Gastroesophageal sphincter (tissue), 4 donors: ENCODE results near the gene HOXA6. TPM values are rescaled to one million over a fixed set of nuclear protein-coding genes. Genes with fewer than 3 reads are reported as not detected.

ENCODE experiments used
- ATAC-seq: fragments of 150-250 bp; one replicate; pipeline ENCODE4 v1.9.1; 2016; ENCODE audit warnings: mild to moderate bottlenecking, moderate library complexity
- H3K27ac ChIP-seq, 4 donors: fragments of 200-600 bp; sonication (generic) in 3 of 4; 1 replicate in 3 of 4; 2 replicates in 1 of 4; pipeline ENCODE4 v1.5.1; 2016 to 2019
- H3K27me3 ChIP-seq: fragments of 200-600 bp; sonication (generic); one replicate; pipeline ENCODE4 v1.5.1; 2019
- H3K36me3 ChIP-seq, 2 donors: fragments of 200-600 bp; sonication (generic); one replicate each; pipeline ENCODE4 v1.5.1; 2019; ENCODE audit warnings: control low read depth in 1 of 2
- H3K4me1 ChIP-seq, 3 donors: fragments of 200-600 bp; sonication (generic); 1 replicate in 2 of 3; 2 replicates in 1 of 3; pipeline ENCODE4 v1.5.1; 2016 to 2019; ENCODE audit warnings: control low read depth in 2 of 3
- H3K4me3 ChIP-seq, 2 donors: fragments of 200-600 bp; sonication (generic); one replicate each; pipeline ENCODE4 v1.5.1; 2019; ENCODE audit warnings: mild to moderate bottlenecking in 1 of 2, moderate library complexity in 1 of 2
- H3K9me3 ChIP-seq, 3 donors: fragments of 200-600 bp; sonication (generic); one replicate each; pipeline ENCODE4 v1.5.1; 2017 to 2019; ENCODE audit warnings: control low read depth in 2 of 3
- EP300 ChIP-seq: sonication (generic); formaldehyde crosslinking; IDR thresholded peaks from one replicate; pipeline ENCODE4 v1.6.1; 2017; ENCODE audit warnings: antibody characterized with exemption, mild to moderate bottlenecking
- POLR2A ChIP-seq, 2 donors: fragments of 450-650 bp; IDR thresholded peaks; one replicate each; pipeline ENCODE4 v1.6.1; 2017; ENCODE audit warnings: antibody characterized with exemption in 2 of 2, mild to moderate bottlenecking in 2 of 2, moderate library complexity in 1 of 2
- POLR2AphosphoS5 ChIP-seq: sonication (generic); formaldehyde crosslinking; IDR thresholded peaks from one replicate; pipeline ENCODE4 v1.6.1; 2017; ENCODE audit warnings: antibody characterized with exemption
- WGBS, 2 donors: methylation state at CpG; one replicate each; pipeline ENCODE4 v1.1.5; 2018; ENCODE audit warnings: low coverage in 1 of 2; 5-methylcytosine and 5-hydroxymethylcytosine counted together
- total RNA-seq, 4 donors: library from RNA; depleted of rRNA; stranded (reverse); fragments of >200 nt; gene quantifications; one replicate each; pipeline ENCODE4 v1.1.0, GENCODE V29; 2016
- TF ChIP-seq, protein P1 (sequence below), 4 experiments: fragments of 200-600 bp in 2 of 4; fragments of 450-650 bp in 2 of 4; sonication (generic) in 1 of 4; IDR thresholded peaks; one replicate each; pipeline ENCODE4 v1.5.1; 2017 to 2019; ENCODE audit warnings: antibody characterized with exemption in 4 of 4, mild to moderate bottlenecking in 2 of 4, moderate library complexity in 2 of 4

HOXA6 gene
- total RNA-seq, 4 donors from 2014 or later, result 0.46 to 12.7 TPM; not detected in 2

DNA sequence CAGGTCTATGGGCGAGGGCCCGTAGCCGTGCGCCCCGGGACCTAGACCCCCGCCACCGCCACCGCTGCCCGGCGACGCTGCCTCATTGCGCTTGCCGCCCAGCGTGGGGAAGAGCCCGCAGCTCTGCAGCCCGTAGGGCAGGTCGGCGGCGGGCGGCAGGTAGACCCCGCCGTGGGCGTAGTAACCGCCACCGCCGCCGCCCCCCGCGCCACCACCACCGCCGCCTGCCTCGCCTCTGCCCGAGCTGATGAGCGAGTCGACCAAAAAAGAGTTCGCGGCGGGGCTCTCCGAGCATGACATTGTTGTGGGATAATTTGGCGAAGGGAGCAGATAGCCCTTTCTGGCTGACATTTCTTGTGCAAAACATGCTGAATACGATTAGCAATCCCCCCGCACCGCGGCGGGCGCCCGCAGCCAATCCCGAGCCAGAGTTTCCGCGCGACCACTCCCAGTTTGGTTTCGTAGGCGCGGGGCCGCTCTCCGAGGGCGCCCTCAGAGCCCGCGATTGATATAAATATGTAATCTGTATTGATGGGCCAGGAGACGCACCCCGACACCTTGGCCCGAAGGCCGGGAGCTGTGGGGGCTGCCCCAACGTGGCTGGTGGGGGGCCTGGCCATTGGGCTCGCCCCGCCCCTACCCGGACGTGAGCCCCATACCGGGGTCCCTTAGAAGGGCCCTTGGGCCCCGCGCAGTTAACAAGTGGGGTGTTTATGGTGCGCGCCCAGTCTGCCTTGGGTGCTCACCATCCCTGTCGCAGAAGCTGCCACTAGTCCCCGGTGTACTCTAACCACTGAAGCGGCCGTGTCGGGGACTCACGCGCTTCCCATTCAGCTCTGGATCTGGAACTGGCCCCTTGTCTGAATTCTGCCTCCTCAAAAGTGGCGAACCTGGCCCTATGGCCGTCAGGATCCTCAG, 26.6 kb upstream of the HOXA6 start, which contains the start of gene HOXA10:
HOXA10 (minus strand) TSS at position 365 of the 918 bp plus-strand sequence; CDS start at position 351, 14 bp downstream.
- Histone ChIP-seq H3K27me3 (peaks cover 100% of the 10 kb centered on the region), H3K4me1 (peaks cover 0 to 36% (median 24%) of the 10 kb centered on the region in 3 donors), H3K27ac (no peak within 1 kb of the TSS), H3K9me3 (no peaks in the 10 kb centered on the region), H3K4me3 (peak within 1 kb of the TSS; percentile 1 to 52), H3K36me3 (no peaks in the 10 kb centered on the region)
- no peak for TF ChIP-seq EP300
- TF ChIP-seq, protein P1, sequence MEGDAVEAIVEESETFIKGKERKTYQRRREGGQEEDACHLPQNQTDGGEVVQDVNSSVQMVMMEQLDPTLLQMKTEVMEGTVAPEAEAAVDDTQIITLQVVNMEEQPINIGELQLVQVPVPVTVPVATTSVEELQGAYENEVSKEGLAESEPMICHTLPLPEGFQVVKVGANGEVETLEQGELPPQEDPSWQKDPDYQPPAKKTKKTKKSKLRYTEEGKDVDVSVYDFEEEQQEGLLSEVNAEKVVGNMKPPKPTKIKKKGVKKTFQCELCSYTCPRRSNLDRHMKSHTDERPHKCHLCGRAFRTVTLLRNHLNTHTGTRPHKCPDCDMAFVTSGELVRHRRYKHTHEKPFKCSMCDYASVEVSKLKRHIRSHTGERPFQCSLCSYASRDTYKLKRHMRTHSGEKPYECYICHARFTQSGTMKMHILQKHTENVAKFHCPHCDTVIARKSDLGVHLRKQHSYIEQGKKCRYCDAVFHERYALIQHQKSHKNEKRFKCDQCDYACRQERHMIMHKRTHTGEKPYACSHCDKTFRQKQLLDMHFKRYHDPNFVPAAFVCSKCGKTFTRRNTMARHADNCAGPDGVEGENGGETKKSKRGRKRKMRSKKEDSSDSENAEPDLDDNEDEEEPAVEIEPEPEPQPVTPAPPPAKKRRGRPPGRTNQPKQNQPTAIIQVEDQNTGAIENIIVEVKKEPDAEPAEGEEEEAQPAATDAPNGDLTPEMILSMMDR (IDR thresholded peaks at IDR 0.05), result no peak
- no peak for TF ChIP-seq POLR2A (IDR thresholded peaks at IDR 0.05)
- WGBS, 2 donors, result 10 to 60% methylated on average over 1 to 15 of the region's 82 CpGs
- no peak for ATAC-seq

DNA sequence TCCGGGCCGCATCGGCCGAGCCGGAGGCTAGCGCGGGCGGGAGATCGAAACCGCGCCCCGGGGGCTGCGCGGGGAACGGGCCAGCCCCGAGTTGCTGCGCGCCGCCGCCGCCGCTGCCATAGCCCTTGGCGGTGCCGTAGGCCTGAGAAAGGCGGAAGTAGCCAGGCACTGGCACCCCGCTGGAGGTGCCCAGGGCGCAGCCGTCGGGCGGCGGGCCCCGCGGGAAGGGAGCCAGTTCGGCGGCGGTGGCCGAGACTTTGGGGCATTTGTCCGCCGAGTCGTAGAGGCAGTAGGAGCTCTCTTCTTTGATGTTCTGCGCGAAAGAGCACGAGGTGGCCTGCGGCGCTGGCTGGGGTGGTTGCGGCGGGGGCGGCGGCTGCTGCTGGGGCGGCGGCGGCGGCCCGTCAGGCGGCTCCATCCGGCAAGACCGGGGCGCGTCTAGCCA, 26.0 kb upstream of the HOXA6 start:
- 10% methylated on average over 2 of the region's 59 CpGs; no CpG with 5 or more reads in 1 of the 2 donors for WGBS, 2 donors
- Histone ChIP-seq H3K9me3 (no peaks in the 10 kb centered on the region), H3K4me1 (peaks cover 0 to 37% (median 24%) of the 10 kb centered on the region in 3 donors), H3K36me3 (no peaks in the 10 kb centered on the region), H3K4me3 (peak overlapping the region; percentile 1 to 52), H3K27ac (no peak overlapping the region), H3K27me3 (peaks cover 100% of the 10 kb centered on the region)
- TF ChIP-seq POLR2A (IDR thresholded peaks at IDR 0.05), result no peak
- TF ChIP-seq EP300, result no peak
- TF ChIP-seq POLR2AphosphoS5, result no peak
- TF ChIP-seq, protein P1 (IDR thresholded peaks at IDR 0.05), result no peak
- ATAC-seq, result peak; percentile 45

- WGBS, 2 donors, result 0 to 5% methylated on average over 1 to 8 of the region's 58 CpGs
- no peak for ATAC-seq
- peaks cover 0 to 37% (median 24%) of the 10 kb centered on the region in 3 donors for H3K4me1 ChIP-seq
- TF ChIP-seq POLR2AphosphoS5, result no peak
- TF ChIP-seq, protein P1 (IDR thresholded peaks at IDR 0.05), result no peak
- no peak for TF ChIP-seq EP300
- no peak for TF ChIP-seq POLR2A (IDR thresholded peaks at IDR 0.05)
- H3K36me3 ChIP-seq, result no peaks in the 10 kb centered on the region
- H3K27me3 ChIP-seq, result peaks cover 100% of the 10 kb centered on the region
- H3K9me3 ChIP-seq, result no peaks in the 10 kb centered on the region
- no peak overlapping the region for H3K27ac ChIP-seq
- H3K4me3 ChIP-seq, result peak overlapping the region; percentile 1 to 52
Observed at GRCh38 chr7:27172823-27173510, 25.4 kb upstream of the HOXA6 start.

GRCh38 chr7:27172315-27172774, 24.8 kb upstream of the HOXA6 start:
- peaks cover 0 to 37% (median 24%) of the 10 kb centered on the region in 3 donors for H3K4me1 ChIP-seq
- TF ChIP-seq EP300, result no peak
- no peak for TF ChIP-seq POLR2AphosphoS5
- H3K27ac ChIP-seq, result no peak overlapping the region
- H3K4me3 ChIP-seq, result peak overlapping the region in 1 of 2 donors; percentile 52
- H3K27me3 ChIP-seq, result peaks cover 100% of the 10 kb centered on the region
- no peaks in the 10 kb centered on the region for H3K9me3 ChIP-seq
- 18% methylated on average over 2 of the region's 10 CpGs; no CpG with 5 or more reads in 1 of the 2 donors for WGBS, 2 donors
- H3K36me3 ChIP-seq, result no peaks in the 10 kb centered on the region
- no peak for ATAC-seq
